ENCODE data around the gene ABCF1.
"Not testable (repeated sequence)": the region's sequence is repeated elsewhere in the genome, so short reads cannot be mapped to it uniquely, and the experiment has no call there.

DNA sequence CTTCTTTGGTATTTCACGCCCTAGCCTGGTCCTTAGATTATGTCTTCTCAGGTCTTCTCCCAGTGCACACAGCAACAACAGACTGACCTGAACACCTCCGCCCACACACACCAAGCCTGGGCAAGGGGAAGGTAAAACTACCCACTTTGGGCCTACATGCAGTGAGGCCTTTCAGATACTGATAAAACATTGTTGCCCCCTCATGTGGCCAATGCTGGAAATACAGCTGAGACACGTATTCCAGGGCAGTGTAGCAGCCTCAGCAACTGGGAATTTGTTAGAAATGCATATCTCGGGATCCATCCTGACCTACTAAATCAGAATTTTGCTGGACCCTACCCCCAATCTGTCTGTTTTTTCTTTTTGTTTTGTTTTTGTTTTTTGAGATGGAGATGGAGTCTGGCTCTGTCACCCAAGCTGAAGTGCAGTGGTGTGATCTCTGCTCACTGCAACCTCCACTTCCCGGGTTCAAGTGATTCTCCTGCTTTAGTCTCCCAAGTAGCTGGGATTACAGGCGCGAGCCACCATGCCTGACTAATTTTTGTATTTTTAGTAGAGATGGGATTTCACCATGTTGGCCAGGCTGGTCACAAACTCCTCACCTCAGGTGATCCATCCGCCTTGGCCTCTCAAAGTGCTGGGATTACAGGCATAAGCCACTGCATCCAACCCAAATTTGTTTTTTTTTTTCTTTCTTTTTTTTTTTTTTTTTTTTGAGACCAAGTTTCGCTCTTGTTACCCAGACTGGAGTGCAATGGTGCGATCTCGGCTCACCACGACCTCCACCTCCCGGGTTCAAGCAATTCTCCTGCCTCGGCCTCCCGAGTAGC, 26.3 kb downstream of the ABCF1 start:
- not testable (repeated sequence) for TF ChIP-seq SP1 (IDR thresholded peaks at IDR 0.05); HDGF (IDR thresholded peaks at IDR 0.05; ENCODE audit: borderline replicate concordance); SUZ12 (IDR thresholded peaks at IDR 0.05); FOXK2 (IDR thresholded peaks at IDR 0.05)
